ENCODE measurements around the gene AFF1. TPM values are rescaled to one million over a fixed set of nuclear protein-coding genes. Genes with fewer than 3 reads are reported as not detected.

The AFF1 gene
- total RNA-seq, 2 experiments from 2014 or later: 28.7 to 69.7 TPM

- Histone ChIP-seq H3K27ac (ENCODE audit: low read depth, low read length, poor library complexity, severe bottlenecking) (peak overlapping the region; percentile 100), H3K36me3 (ENCODE audit: insufficient read depth, low read length) (peaks cover 20% of the 10 kb centered on the region), H3K4me1 (ENCODE audit: insufficient read depth, low read length, poor library complexity, severe bottlenecking) (peaks cover 95% of the 10 kb centered on the region), H3K9me3 (ENCODE audit: low read length) (no peaks in the 10 kb centered on the region), H3K9me2 (ENCODE audit: insufficient read depth, low read length) (no peaks in the 10 kb centered on the region), H4K20me1 (ENCODE audit: insufficient read depth, low read length) (peaks cover 1% of the 10 kb centered on the region; the same call in 1 of the 2 replicates), H3K4me3 (ENCODE audit: low read depth, low read length, poor library complexity, severe bottlenecking) (peak overlapping the region; percentile 60), H2AFZ (ENCODE audit: low read length) (peak overlapping the region; percentile 58; the same call in 1 of the 2 replicates), H3K79me2 (ENCODE audit: insufficient read depth, low read depth, low read length) (peaks cover 85% of the 10 kb centered on the region), H3K4me2 (ENCODE audit: low read length) (peak overlapping the region; percentile 88)
- intact Hi-C loops (cut with micrococcal nuclease; ENCODE audit: unreplicated experiment): no loop called here
- POLR2A ChIA-PET: interaction anchor here (0.6 to 5.2 kb wide), 18 partner anchors 8 to 258 kb away, joined by 3 to 125 read pairs (median 7); partner anchors contain the start of gene AFF1
- TF ChIP-seq EZH2phosphoT487 (IDR thresholded peaks at IDR 0.05; ENCODE audit: borderline replicate concordance, low read depth, low read length) (no peak), CTCF (conservative IDR thresholded peaks at IDR 0.05; ENCODE audit: low read length) (no peak)
- peak; percentile 37 for DNase-seq (ENCODE audit: low spot score)
- no TSS peak for BruUV-seq (replicated peaks)
- CTCF ChIA-PET (ENCODE audit: unreplicated experiment): interaction anchor here (0.6 to 1.8 kb wide), 5 partner anchors 17 to 41 kb away, joined by 3 to 7 read pairs (median 4); partner anchors contain the start of gene AFF1
Observed at GRCh38 chr4:86959588-86960500, 25.0 kb downstream of the AFF1 start.

DNA sequence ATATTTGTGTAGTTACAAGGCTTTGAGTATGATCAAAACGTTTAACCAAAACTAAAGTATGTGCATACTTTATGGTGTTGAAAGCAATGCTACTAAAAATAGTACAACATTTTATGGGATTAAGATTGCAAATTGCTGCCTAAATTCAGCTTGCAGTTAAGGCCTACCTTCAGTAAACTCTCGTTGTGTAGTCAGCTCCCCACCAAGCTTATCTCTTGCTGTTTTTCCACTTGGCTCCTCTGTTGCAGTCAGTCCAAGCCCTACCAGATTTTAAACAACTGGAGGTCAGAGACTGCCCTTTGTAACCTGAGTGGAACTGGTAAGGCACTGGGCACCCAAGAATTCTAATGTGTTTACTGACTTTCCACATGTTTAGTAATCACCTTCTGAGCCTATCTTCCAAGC is 25.7 kb downstream of the AFF1 start:
- H3K79me2 ChIP-seq (ENCODE audit: insufficient read depth, low read depth, low read length): peaks cover 85% of the 10 kb centered on the region
- no TSS peak for BruUV-seq (replicated peaks)
- ChIA-PET POLR2A (interaction anchor here (0.5 to 5.2 kb wide), 14 partner anchors 8 to 257 kb away, joined by 3 to 125 read pairs (median 12); partner anchors contain the start of gene AFF1), CTCF (ENCODE audit: unreplicated experiment) (interaction anchor here (0.5 to 1.8 kb wide), 6 partner anchors 18 to 40 kb away, joined by 3 to 7 read pairs (median 4); partner anchors contain the start of gene AFF1)
- H3K36me3 ChIP-seq (ENCODE audit: insufficient read depth, low read length): peaks cover 14% of the 10 kb centered on the region
- H2AFZ ChIP-seq (ENCODE audit: low read length): peak overlapping the region; percentile 58; the same call in 1 of the 2 replicates
- peak overlapping the region; percentile 88 for H3K4me2 ChIP-seq (ENCODE audit: low read length)
- TF ChIP-seq EZH2phosphoT487 (IDR thresholded peaks at IDR 0.05; ENCODE audit: borderline replicate concordance, low read depth, low read length): no peak
- no peak for TF ChIP-seq CTCF (conservative IDR thresholded peaks at IDR 0.05; ENCODE audit: low read length)
- no peaks in the 10 kb centered on the region for H3K9me3 ChIP-seq (ENCODE audit: low read length)
- DNase-seq (ENCODE audit: low spot score): peak; percentile 40
- H3K4me3 ChIP-seq (ENCODE audit: low read depth, low read length, poor library complexity, severe bottlenecking): peak overlapping the region; percentile 60
- H3K4me1 ChIP-seq (ENCODE audit: insufficient read depth, low read length, poor library complexity, severe bottlenecking): peaks cover 96% of the 10 kb centered on the region
- H3K27ac ChIP-seq (ENCODE audit: low read depth, low read length, poor library complexity, severe bottlenecking): peak overlapping the region; percentile 100
- no peaks in the 10 kb centered on the region for H3K9me2 ChIP-seq (ENCODE audit: insufficient read depth, low read length)
- intact Hi-C loops (cut with micrococcal nuclease; ENCODE audit: unreplicated experiment): no loop called here
- H4K20me1 ChIP-seq (ENCODE audit: insufficient read depth, low read length): peaks cover 8% of the 10 kb centered on the region; the same call in 1 of the 2 replicates
